ENCODE measurements around the gene B3GAT1.
"Not testable (repeated sequence)": the region's sequence is repeated elsewhere in the genome, so short reads cannot be mapped to it uniquely, and the experiment has no call there.

Gene B3GAT1, protein sequence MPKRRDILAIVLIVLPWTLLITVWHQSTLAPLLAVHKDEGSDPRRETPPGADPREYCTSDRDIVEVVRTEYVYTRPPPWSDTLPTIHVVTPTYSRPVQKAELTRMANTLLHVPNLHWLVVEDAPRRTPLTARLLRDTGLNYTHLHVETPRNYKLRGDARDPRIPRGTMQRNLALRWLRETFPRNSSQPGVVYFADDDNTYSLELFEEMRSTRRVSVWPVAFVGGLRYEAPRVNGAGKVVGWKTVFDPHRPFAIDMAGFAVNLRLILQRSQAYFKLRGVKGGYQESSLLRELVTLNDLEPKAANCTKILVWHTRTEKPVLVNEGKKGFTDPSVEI

GRCh38 chr11:134412203-134413042 lies at the start of gene B3GAT1:
B3GAT1 (minus strand) TSS chr11:134412242; CDS start chr11:134387659, 24,583 bp downstream.
- DNase-seq (ENCODE audit: low spot score), result no peak

GRCh38 chr11:134461621-134462020 lies 49.6 kb upstream of the B3GAT1 start:
- no peak for DNase-seq (ENCODE audit: low spot score)

DNA sequence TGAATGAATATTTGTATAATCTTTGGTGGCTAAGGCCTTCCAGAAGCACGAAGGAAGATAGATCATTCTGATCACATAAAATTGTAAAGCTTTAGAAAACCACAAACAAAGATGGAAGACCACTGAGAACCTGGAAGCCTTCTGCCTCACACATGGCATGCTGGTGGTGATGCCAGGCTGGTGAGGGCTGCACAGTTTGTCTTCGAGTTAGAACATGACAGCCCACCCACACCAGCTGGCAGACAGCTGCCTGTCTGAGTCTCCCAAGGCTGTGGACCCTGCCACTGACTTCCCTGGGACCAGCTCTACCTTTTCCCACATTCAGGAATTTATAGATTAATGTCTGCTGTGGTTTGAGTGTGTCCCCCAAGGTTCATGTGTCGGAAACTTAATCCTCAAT lies 48.8 kb upstream of the B3GAT1 start:
- DNase-seq (ENCODE audit: low spot score), result no peak

GRCh38 chr11:134460062-134460561 lies 48.1 kb upstream of the B3GAT1 start:
- DNase-seq (ENCODE audit: low spot score), result no peak

DNA sequence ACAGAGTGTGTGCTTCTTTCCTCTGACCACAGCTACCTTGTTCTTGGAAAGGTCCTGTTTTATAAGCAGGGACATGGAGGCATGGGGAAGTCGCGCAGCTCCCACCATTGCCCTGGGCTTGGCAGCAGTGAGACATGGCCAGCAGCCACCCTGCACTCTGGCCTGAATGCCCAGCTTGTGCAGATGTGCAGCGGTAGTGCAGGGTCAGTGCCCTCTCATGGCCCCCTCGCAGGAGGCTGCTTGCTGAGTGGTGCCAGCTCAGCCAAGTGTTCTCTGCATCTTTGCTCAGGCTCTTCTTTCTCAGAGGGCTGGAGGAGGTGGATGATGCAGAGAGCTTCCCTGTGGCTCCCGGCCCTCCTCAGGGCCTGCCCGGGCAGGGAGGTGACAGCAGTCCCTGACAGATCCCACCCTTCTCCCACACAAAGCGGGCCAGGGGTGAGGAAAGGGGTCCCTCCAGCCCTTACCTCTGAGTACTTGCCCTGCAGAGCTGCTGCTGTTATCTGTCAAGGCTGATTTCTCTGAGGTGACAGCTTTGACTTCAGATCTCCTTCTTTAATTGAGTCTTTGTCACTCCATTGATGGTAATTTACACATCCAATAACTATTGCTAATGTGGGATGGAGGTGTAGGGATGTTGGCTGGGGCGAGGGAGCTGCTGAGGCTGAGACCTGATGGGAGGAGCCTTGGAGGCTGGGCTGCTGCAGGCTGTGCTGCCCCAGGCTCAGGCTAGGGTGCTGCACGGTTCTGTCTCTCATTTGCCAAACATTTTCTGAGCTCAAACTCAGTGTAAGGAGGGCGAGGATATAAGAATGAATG lies 47.4 kb upstream of the B3GAT1 start:
- no peak for DNase-seq (ENCODE audit: low spot score)

DNA sequence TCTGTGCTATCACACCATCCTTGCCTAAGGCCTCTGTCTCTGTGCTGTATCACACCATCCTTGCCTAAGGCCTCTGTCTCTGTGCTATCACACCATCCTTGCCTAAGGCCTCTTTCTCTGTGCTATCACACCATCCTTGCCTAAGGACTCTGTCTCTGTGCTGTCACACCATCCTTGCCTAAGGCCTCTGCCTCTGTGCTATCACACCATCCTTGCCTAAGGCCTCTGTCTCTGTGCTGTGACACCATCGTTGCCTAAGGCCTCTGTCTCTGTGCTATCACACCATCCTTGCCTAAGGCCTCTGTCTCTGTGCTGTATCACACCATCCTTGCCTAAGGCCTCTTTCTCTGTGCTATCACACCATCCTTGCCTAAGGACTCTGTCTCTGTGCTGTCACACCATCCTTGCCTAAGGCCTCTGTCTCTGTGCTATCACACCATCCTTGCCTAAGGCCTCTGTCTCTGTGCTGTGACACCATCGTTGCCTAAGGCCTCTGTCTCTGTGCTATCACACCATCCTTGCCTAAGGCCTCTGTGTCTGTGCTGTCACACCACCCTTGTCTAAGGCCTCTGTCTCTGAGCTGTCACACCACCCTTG lies 45.5 kb upstream of the B3GAT1 start:
- not testable (repeated sequence) for DNase-seq (ENCODE audit: low spot score)

- DNase-seq (ENCODE audit: low spot score), result no peak
These were observed 43.5 kb upstream of the B3GAT1 start for GRCh38 chr11:134455516-134455915.

DNA sequence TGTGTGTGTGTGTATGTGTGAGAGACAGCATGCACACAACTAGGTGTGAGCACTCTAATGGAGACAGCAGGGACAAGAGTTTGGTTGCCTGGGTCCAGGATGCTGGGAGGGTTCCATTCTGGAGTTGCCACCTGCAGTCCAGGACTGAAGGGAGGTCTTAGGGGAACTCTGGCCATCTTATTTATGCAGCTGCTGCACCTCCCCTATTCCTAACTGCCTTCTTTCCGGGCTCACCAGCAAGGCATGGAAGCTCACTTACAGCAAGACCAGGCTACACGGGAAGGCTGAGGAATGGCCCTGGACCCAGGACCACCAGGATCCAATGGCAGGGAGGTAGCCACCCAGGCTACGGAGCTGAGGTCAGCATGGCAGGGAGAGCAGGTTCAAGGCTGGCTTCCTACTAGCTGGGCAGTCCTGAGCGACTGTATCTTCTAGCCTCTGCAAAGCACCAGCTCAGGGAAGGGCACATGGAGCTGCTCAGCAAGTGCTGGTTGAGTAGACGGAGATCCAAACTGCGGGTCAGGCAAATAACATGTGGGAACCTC lies 42.2 kb upstream of the B3GAT1 start:
- DNase-seq (ENCODE audit: low spot score), result no peak

DNA sequence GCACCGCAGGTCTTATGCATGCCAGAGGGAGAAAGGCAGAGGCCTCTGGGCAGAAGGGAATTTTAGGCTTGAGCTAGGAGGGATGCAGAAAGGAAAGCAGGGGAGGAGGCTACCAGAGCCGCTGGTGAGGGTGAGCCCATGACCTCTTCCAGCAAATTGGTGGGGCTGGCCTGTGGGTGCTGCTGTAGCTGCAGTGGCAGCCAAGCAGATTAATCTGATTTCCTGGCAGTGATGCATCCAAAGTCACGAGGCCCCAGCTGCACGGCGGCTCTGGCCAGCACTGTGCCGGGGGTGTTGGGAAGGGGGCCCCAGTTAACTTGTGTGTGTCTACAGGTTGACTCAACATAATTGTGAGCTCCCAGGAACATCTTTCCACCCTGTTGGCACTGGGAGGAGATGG lies 41.4 kb upstream of the B3GAT1 start:
- no peak for DNase-seq (ENCODE audit: low spot score)

DNA sequence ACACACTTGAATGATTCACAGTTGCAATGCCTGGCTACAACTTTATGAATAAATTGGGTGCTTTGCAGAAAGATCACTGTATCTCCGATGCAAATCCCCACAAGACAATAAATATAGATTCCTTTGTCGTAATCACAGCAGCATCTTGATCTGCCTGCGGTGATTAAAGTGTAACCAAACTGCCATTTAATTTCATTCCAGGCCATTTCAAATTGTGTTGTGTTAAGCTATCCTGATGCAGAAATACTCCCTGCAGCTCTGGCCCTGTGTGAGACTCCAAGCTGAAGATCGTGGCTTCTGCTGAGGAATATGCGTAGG lies 40.8 kb upstream of the B3GAT1 start:
- no peak for DNase-seq (ENCODE audit: low spot score)

- DNase-seq (ENCODE audit: low spot score), result no peak
These were observed 40.2 kb upstream of the B3GAT1 start for GRCh38 chr11:134452026-134452837.

DNA sequence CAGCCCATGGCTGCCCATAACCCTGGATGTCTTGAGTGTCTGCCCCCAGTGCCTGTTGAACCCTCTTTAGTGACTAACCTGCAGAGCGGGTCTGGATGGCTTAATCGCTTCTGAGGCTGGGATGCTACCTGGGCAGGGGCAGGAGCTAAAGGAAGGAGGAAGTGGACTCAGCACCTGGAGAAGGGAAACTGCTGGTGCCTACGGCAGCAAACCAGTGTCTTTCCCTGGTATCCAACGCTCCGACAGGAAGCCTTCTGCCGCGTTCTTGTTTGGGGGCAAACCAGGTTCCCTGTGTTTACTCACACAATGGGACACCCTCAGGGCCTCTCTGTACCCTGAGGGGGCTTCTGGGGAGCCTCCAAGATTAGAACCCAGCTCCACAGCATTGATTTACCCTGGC lies 38.1 kb upstream of the B3GAT1 start:
- no peak for DNase-seq (ENCODE audit: low spot score)

DNA sequence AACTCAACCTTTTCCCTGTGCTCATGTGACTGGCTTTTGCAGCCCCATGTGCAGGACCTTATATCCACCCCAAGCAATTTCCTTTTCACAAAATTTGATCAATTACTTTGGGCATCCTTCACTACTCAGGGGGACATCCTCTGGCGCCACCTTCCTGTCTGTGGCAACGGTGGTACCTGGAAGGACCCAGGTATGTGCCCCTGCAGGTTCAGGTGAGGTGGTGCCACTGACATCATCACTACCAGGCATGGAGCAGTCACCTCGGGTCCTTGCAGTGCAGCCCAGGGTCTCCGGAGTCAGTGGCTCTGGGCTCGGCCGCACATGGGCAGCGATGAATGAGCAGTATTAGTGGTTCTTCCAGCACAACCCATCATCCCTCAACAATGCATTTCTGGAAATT lies 37.7 kb upstream of the B3GAT1 start:
- no peak for DNase-seq (ENCODE audit: low spot score)

DNA sequence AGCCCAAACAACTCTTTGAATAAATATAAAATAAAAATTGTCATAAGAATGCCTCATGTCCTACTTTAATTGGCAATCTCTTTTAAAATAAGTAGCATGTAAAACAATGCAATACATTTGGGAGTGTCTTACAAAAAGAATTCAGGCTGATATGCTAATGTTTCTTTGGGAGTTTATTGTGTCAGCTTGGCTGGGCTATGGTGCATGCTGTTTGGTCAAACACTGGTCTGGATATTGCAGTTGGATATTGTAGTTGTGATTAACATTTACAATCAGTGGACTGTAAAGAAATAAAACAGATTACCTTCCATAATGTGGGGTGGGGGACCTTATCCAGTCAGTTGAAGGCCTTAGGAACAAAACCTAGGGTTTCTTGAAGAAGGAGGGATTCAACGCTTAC lies 37.0 kb upstream of the B3GAT1 start:
- DNase-seq (ENCODE audit: low spot score), result no peak

DNA sequence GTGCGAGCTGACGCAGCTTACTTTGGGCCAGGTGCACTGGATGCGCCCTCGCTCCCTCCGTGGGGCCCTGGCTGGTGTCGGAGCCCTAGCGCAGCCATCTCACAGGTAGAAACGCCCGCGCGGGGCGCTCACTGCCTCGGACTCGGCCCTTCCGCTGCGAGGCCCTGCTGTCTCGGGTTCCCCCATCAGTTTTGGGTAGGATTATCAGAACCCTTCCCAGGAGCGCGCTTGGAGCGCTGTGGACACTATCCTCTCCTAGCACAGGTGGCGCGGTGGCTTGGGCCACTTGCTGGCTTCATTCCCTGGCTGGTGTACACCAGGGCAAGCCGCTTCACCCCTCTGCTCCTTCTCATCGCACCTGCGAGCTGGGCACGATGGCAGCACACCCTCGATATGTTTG lies 35.7 kb upstream of the B3GAT1 start:
- no peak for DNase-seq (ENCODE audit: low spot score)

- no peak for DNase-seq (ENCODE audit: low spot score)
These were observed 33.7 kb upstream of the B3GAT1 start for GRCh38 chr11:134445601-134446325.

GRCh38 chr11:134444160-134445108 lies 32.4 kb upstream of the B3GAT1 start:
- not testable (repeated sequence) for DNase-seq (ENCODE audit: low spot score)

GRCh38 chr11:134443246-134443645 lies 31.2 kb upstream of the B3GAT1 start:
- no peak for DNase-seq (ENCODE audit: low spot score)

DNA sequence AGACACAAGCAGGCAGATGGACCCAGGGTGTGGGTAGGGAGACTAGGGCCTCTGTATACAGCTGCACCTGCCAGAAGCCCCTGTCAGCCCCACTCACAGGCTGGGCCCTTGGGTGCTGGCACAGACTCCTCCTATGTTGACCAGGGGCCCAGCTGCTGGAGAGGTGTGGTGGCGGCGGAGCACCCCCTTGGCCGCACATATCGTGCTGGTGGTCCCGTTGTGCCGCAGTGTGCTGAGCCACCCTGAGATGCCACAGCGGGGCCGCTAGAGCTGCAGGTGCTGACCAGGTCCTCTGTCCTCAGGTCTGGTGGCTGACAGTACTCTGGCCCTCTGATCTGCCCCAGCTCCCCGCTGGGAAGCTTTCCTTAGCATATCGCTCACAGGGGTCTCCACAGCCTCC lies 30.2 kb upstream of the B3GAT1 start:
- no peak for DNase-seq (ENCODE audit: low spot score)

Data from germinal center (tissue), 1 donor.